KMS-11 (cell line): ENCODE data around the gene ZBTB5.

ENCODE experiments used
- H2AFZ ChIP-seq: fragments of 200-600 bp; sonication (generic); 2 replicates; pipeline ENCODE4 v1.6.1; 2016; ENCODE audit warnings: antibody characterized with exemption, mixed run types, low read depth
- H3K27ac ChIP-seq: fragments of 200-600 bp; sonication (generic); 2 replicates; pipeline ENCODE4 v1.6.1; 2016; ENCODE audit warnings: mild to moderate bottlenecking, mixed run types
- H3K27me3 ChIP-seq: fragments of 200-600 bp; sonication (generic); 2 replicates; pipeline ENCODE4 v1.6.1; 2017; ENCODE audit warnings: mild to moderate bottlenecking, low read depth, mixed run types, moderate library complexity; ENCODE audit not compliant: insufficient read depth
- H3K36me3 ChIP-seq: fragments of 200-600 bp; sonication (generic); 2 replicates; pipeline ENCODE4 v1.6.1; 2017; ENCODE audit warnings: mild to moderate bottlenecking, mixed run types; ENCODE audit not compliant: insufficient read depth
- H3K4me1 ChIP-seq: fragments of 200-600 bp; sonication (generic); 2 replicates; pipeline ENCODE4 v1.6.1; 2016; ENCODE audit warnings: mild to moderate bottlenecking, low read depth, mixed run types; ENCODE audit not compliant: poor library complexity, severe bottlenecking
- H3K4me2 ChIP-seq: fragments of 200-600 bp; sonication (generic); 2 replicates; pipeline ENCODE4 v1.7.0; 2016; ENCODE audit warnings: mild to moderate bottlenecking, mixed run types
- H3K4me3 ChIP-seq: fragments of 200-600 bp; sonication (generic); IDR thresholded peaks from 2 replicates; pipeline ENCODE4 v1.6.1; 2017; ENCODE audit warnings: low read depth, low read length, mixed read lengths; ENCODE audit not compliant: insufficient read depth
- H3K79me2 ChIP-seq: fragments of 200-600 bp; sonication (generic); 2 replicates; pipeline ENCODE4 v1.6.1; 2016; ENCODE audit warnings: low read depth, mixed run types; ENCODE audit not compliant: insufficient read depth
- H3K9ac ChIP-seq: fragments of 200-600 bp; sonication (generic); 2 replicates; pipeline ENCODE4 v1.6.1; 2016; ENCODE audit warnings: mild to moderate bottlenecking, mixed run types
- H4K20me1 ChIP-seq: fragments of 200-600 bp; sonication (generic); 2 replicates; pipeline ENCODE4 v1.6.1; 2016; ENCODE audit warnings: mild to moderate bottlenecking, mixed run types; ENCODE audit not compliant: insufficient read depth
- CTCF ChIP-seq: fragments of 200-600 bp; sonication (generic); conservative IDR thresholded peaks from 2 replicates; pipeline ENCODE4 v1.6.1; 2017; ENCODE audit warnings: low read depth, mild to moderate bottlenecking, antibody characterized with exemption, low read length, moderate library complexity, mixed read lengths

The ZBTB5 gene

GRCh38 chr9:37499297-37499696 lies 34.0 kb upstream of the ZBTB5 start:
- Histone ChIP-seq H3K4me2 (no peak overlapping the region), H3K27ac (no peak overlapping the region), H3K9ac (no peak overlapping the region), H3K79me2 (no peaks in the 10 kb centered on the region), H3K4me1 (no peaks in the 10 kb centered on the region), H3K4me3 (no peak overlapping the region), H2AFZ (no peak overlapping the region), H4K20me1 (no peaks in the 10 kb centered on the region), H3K27me3 (no peaks in the 10 kb centered on the region), H3K36me3 (peaks cover 12% of the 10 kb centered on the region; the same call in 1 of the 2 replicates)
- TF ChIP-seq CTCF, result no peak

- no peak overlapping the region for H3K9ac ChIP-seq
- no peaks in the 10 kb centered on the region for H4K20me1 ChIP-seq
- no peak overlapping the region for H2AFZ ChIP-seq
- H3K4me2 ChIP-seq, result no peak overlapping the region
- no peaks in the 10 kb centered on the region for H3K4me1 ChIP-seq
- no peaks in the 10 kb centered on the region for H3K79me2 ChIP-seq
- no peak overlapping the region for H3K27ac ChIP-seq
- H3K4me3 ChIP-seq, result no peak overlapping the region
- H3K27me3 ChIP-seq, result no peaks in the 10 kb centered on the region
- TF ChIP-seq CTCF, result no peak
- peaks cover 12% of the 10 kb centered on the region; the same call in 1 of the 2 replicates for H3K36me3 ChIP-seq
Observed at GRCh38 chr9:37498457-37498856, 33.2 kb upstream of the ZBTB5 start.

GRCh38 chr9:37497320-37497719 lies 32.1 kb upstream of the ZBTB5 start:
- Histone ChIP-seq H3K4me3 (no peak overlapping the region), H3K4me2 (no peak overlapping the region), H3K79me2 (no peaks in the 10 kb centered on the region), H4K20me1 (no peaks in the 10 kb centered on the region), H3K36me3 (peaks cover 12% of the 10 kb centered on the region; the same call in 1 of the 2 replicates), H3K27me3 (no peaks in the 10 kb centered on the region), H3K27ac (no peak overlapping the region), H3K4me1 (no peaks in the 10 kb centered on the region), H2AFZ (no peak overlapping the region), H3K9ac (no peak overlapping the region)
- TF ChIP-seq CTCF, result no peak

- no peak overlapping the region for H3K4me3 ChIP-seq
- H3K79me2 ChIP-seq, result no peaks in the 10 kb centered on the region
- no peak overlapping the region for H3K27ac ChIP-seq
- no peak overlapping the region for H3K9ac ChIP-seq
- H3K4me1 ChIP-seq, result no peaks in the 10 kb centered on the region
- H3K36me3 ChIP-seq, result peaks cover 1% of the 10 kb centered on the region; the same call in 1 of the 2 replicates
- no peaks in the 10 kb centered on the region for H4K20me1 ChIP-seq
- H3K27me3 ChIP-seq, result no peaks in the 10 kb centered on the region
- no peak overlapping the region for H2AFZ ChIP-seq
- no peak overlapping the region for H3K4me2 ChIP-seq
- no peak for TF ChIP-seq CTCF
Observed at GRCh38 chr9:37496020-37496419, 30.8 kb upstream of the ZBTB5 start.

GRCh38 chr9:37495571-37495970 lies 30.3 kb upstream of the ZBTB5 start:
- no peaks in the 10 kb centered on the region for H4K20me1 ChIP-seq
- H3K4me2 ChIP-seq, result no peak overlapping the region
- no peaks in the 10 kb centered on the region for H3K27me3 ChIP-seq
- H3K4me3 ChIP-seq, result no peak overlapping the region
- H3K4me1 ChIP-seq, result no peaks in the 10 kb centered on the region
- no peak overlapping the region for H2AFZ ChIP-seq
- H3K79me2 ChIP-seq, result 0 out of 2 replicates have a peak, but pooled peaks cover under 1% of the 10 kb centered on the region
- H3K36me3 ChIP-seq, result peaks cover 2% of the 10 kb centered on the region; the same call in 1 of the 2 replicates
- no peak overlapping the region for H3K9ac ChIP-seq
- H3K27ac ChIP-seq, result no peak overlapping the region
- no peak for TF ChIP-seq CTCF
